Tibial nerve (tissue), 4 donors: ENCODE results near the gene TREX2. TPM values are rescaled to one million over a fixed set of nuclear protein-coding genes. Genes with fewer than 3 reads are reported as not detected.

Experiments
- DNase-seq, 2 donors: peaks; one replicate each; pipeline ENCODE4 v3.0.0-alpha.2; 2019; ENCODE audit warnings: low spot score in 2 of 2
- H3K27ac ChIP-seq, 4 donors: fragments of 200-600 bp; sonication (generic) in 3 of 4; one replicate each; pipeline ENCODE4 v1.5.1; 2017 to 2019; ENCODE audit warnings: mild to moderate bottlenecking in 1 of 4
- H3K27me3 ChIP-seq, 2 donors: fragments of 200-600 bp; sonication (generic) in 1 of 2; one replicate each; pipeline versions ENCODE4 v1.5.1 to v1.6.0; 2017 to 2019
- H3K36me3 ChIP-seq, 3 donors: fragments of 200-600 bp; sonication (generic); one replicate each; pipeline ENCODE4 v1.5.1; 2018 to 2019
- H3K4me1 ChIP-seq, 4 donors: fragments of 200-600 bp; sonication (generic) in 3 of 4; one replicate each; pipeline ENCODE4 v1.5.1; 2017 to 2019
- H3K4me3 ChIP-seq, 4 donors: fragments of 200-600 bp; sonication (generic) in 3 of 4; one replicate each; pipeline ENCODE4 v1.5.1; 2017 to 2019; ENCODE audit warnings: mild to moderate bottlenecking in 1 of 4, moderate library complexity in 1 of 4
- H3K9me3 ChIP-seq, 4 donors: fragments of 200-600 bp; sonication (generic) in 3 of 4; one replicate each; pipeline ENCODE4 v1.5.1; 2017 to 2019
- CTCF ChIP-seq, 5 experiments: fragments of 200-600 bp in 3 of 5; fragments of 450-650 bp in 2 of 5; sonication (generic) in 3 of 5; IDR thresholded peaks; one replicate each; pipeline ENCODE4 v1.5.1; 2016 to 2019; ENCODE audit warnings: antibody characterized with exemption in 5 of 5, mild to moderate bottlenecking in 3 of 5, moderate library complexity in 2 of 5
- EP300 ChIP-seq, 2 donors: sonication (generic); formaldehyde crosslinking; IDR thresholded peaks; one replicate each; pipeline ENCODE4 v1.6.1; 2017; ENCODE audit warnings: antibody characterized with exemption in 2 of 2, mild to moderate bottlenecking in 1 of 2
- POLR2A ChIP-seq, 2 donors: fragments of 450-650 bp; IDR thresholded peaks; one replicate each; pipeline ENCODE4 v1.6.1; 2017; ENCODE audit warnings: antibody characterized with exemption in 2 of 2, mild to moderate bottlenecking in 2 of 2, moderate library complexity in 2 of 2
- WGBS, 2 donors: methylation state at CpG; one replicate each; pipeline ENCODE4 v1.1.5; 2018; 5-methylcytosine and 5-hydroxymethylcytosine counted together
- total RNA-seq, 4 donors: library from RNA; depleted of rRNA; stranded (reverse); fragments of >200 nt; gene quantifications; one replicate each; pipeline ENCODE4 v1.1.0, GENCODE V29; 2016

The TREX2 gene
- total RNA-seq, 4 donors from 2014 or later, result 1.5 to 4.4 (median 3.3) TPM

GRCh38 chrX:153487590-153488071 lies 41.8 kb upstream of the TREX2 start:
- Histone ChIP-seq H3K4me3 (no peak overlapping the region), H3K9me3 (no peaks in the 10 kb centered on the region), H3K36me3 (no peaks in the 10 kb centered on the region), H3K4me1 (peaks cover 0 to 22% (median 7%) of the 10 kb centered on the region in 4 donors), H3K27me3 (no peaks in the 10 kb centered on the region), H3K27ac (peak overlapping the region in 2 of 4 donors; percentile 38 to 58)
- TF ChIP-seq EP300 (IDR thresholded peaks at IDR 0.05) (no peak), CTCF (IDR thresholded peaks at IDR 0.05) (no peak), POLR2A (IDR thresholded peaks at IDR 0.05) (no peak)
- DNase-seq, result no peak
- WGBS, 2 donors, result 55% methylated on average over 11 of the region's 11 CpGs; no CpG with 5 or more reads in 1 of the 2 donors

GRCh38 chrX:153486171-153486570 lies 40.3 kb upstream of the TREX2 start:
- DNase-seq, result no peak
- Histone ChIP-seq H3K36me3 (no peaks in the 10 kb centered on the region), H3K9me3 (no peaks in the 10 kb centered on the region), H3K27me3 (no peaks in the 10 kb centered on the region), H3K4me3 (no peak overlapping the region), H3K27ac (no peak overlapping the region), H3K4me1 (peaks cover 0 to 22% (median 7%) of the 10 kb centered on the region in 4 donors)
- TF ChIP-seq EP300 (IDR thresholded peaks at IDR 0.05) (no peak), POLR2A (IDR thresholded peaks at IDR 0.05) (no peak), CTCF (IDR thresholded peaks at IDR 0.05) (no peak)
- 80% methylated on average over 9 of the region's 10 CpGs; no CpG with 5 or more reads in 1 of the 2 donors for WGBS, 2 donors

- 60 to 88% methylated on average over 1 to 30 of the region's 30 CpGs for WGBS, 2 donors
- no peak for DNase-seq
- no peaks in the 10 kb centered on the region for H3K36me3 ChIP-seq
- H3K4me1 ChIP-seq, result peaks cover 0 to 22% (median 7%) of the 10 kb centered on the region in 4 donors
- H3K27ac ChIP-seq, result no peak overlapping the region
- H3K4me3 ChIP-seq, result no peak overlapping the region
- TF ChIP-seq EP300 (IDR thresholded peaks at IDR 0.05) (no peak), POLR2A (IDR thresholded peaks at IDR 0.05) (no peak), CTCF (IDR thresholded peaks at IDR 0.05) (no peak)
- H3K27me3 ChIP-seq, result no peaks in the 10 kb centered on the region
- no peaks in the 10 kb centered on the region for H3K9me3 ChIP-seq
Observed at GRCh38 chrX:153485396-153486080, 39.7 kb upstream of the TREX2 start.

GRCh38 chrX:153482376-153483015 lies 36.6 kb upstream of the TREX2 start:
- no peak overlapping the region for H3K27ac ChIP-seq
- no peaks in the 10 kb centered on the region for H3K9me3 ChIP-seq
- H3K36me3 ChIP-seq, result no peaks in the 10 kb centered on the region
- DNase-seq, result no peak
- 90% methylated on average over 23 of the region's 23 CpGs; no CpG with 5 or more reads in 1 of the 2 donors for WGBS, 2 donors
- H3K4me3 ChIP-seq, result no peak overlapping the region
- H3K27me3 ChIP-seq, result no peaks in the 10 kb centered on the region
- no peak for TF ChIP-seq POLR2A (IDR thresholded peaks at IDR 0.05)
- TF ChIP-seq EP300 (IDR thresholded peaks at IDR 0.05), result no peak
- no peak for TF ChIP-seq CTCF (IDR thresholded peaks at IDR 0.05)
- peaks cover 0 to 28% (median under 1%) of the 10 kb centered on the region in 4 donors for H3K4me1 ChIP-seq

GRCh38 chrX:153481043-153481442 lies 35.2 kb upstream of the TREX2 start:
- no peak for DNase-seq
- peaks cover 0 to 38% (median 2%) of the 10 kb centered on the region in 4 donors for H3K4me1 ChIP-seq
- no peaks in the 10 kb centered on the region for H3K36me3 ChIP-seq
- no peak for TF ChIP-seq POLR2A (IDR thresholded peaks at IDR 0.05)
- no peak for TF ChIP-seq EP300 (IDR thresholded peaks at IDR 0.05)
- TF ChIP-seq CTCF (IDR thresholded peaks at IDR 0.05), result no peak
- H3K4me3 ChIP-seq, result no peak overlapping the region
- no peaks in the 10 kb centered on the region for H3K9me3 ChIP-seq
- 92% methylated on average over 13 of the region's 13 CpGs; no CpG with 5 or more reads in 1 of the 2 donors for WGBS, 2 donors
- H3K27me3 ChIP-seq, result no peaks in the 10 kb centered on the region
- no peak overlapping the region for H3K27ac ChIP-seq
